HepG2 (cell line): ENCODE data around the gene HIPK4. TPM values are rescaled to one million over a fixed set of nuclear protein-coding genes. Genes with fewer than 3 reads are reported as not detected.

Experiments used
- FOXA1 ChIP-seq, 2 experiments: fragments of 450-650 bp in 1 of 2; sonication (generic) in 1 of 2; formaldehyde crosslinking in 1 of 2; IDR thresholded peaks; 2 replicates each; pipeline versions ENCODE4 v1.4.0 to v1.6.1; 2016 to 2020; ENCODE audit warnings: missing genetic modification reagents in 1 of 2
- FOXP4 ChIP-seq: sonication (generic); formaldehyde crosslinking; IDR thresholded peaks from 2 replicates; pipeline ENCODE4 v1.4.0; 2020; ENCODE audit warnings: missing genetic modification reagents
- IKZF1 ChIP-seq: fragments of 450-650 bp; IDR thresholded peaks from 2 replicates; pipeline ENCODE4 v1.7.1; 2016
- IKZF5 ChIP-seq: IDR thresholded peaks from 2 replicates; pipeline ENCODE4 v1.6.1; 2018; ENCODE audit warnings: missing genetic modification reagents, mild to moderate bottlenecking, missing compliant biosample characterization
- MED8 ChIP-seq: sonication (generic); formaldehyde crosslinking; IDR thresholded peaks from 2 replicates; pipeline ENCODE4 v1.8.1; 2023; ENCODE audit warnings: mild to moderate bottlenecking, missing genetic modification reagents; ENCODE audit not compliant: insufficient replicate concordance
- PCBP1 ChIP-seq: fragments of 200-400 bp; formaldehyde crosslinking; IDR thresholded peaks from 2 replicates; pipeline ENCODE4 v1.6.1; 2017; ENCODE audit warnings: mild to moderate bottlenecking, low read depth, low read length, borderline replicate concordance
- PITX1 ChIP-seq: sonication (generic); formaldehyde crosslinking; IDR thresholded peaks from 2 replicates; pipeline ENCODE4 v1.5.1; 2020; ENCODE audit warnings: mild to moderate bottlenecking, missing genetic modification reagents
- PRDM10 ChIP-seq: sonication (generic); formaldehyde crosslinking; IDR thresholded peaks from 2 replicates; pipeline ENCODE4 v1.4.0; 2020; ENCODE audit warnings: low read depth, missing genetic modification reagents
- RBM22 ChIP-seq: fragments of 200-400 bp; formaldehyde crosslinking; optimal IDR thresholded peaks from 2 replicates; pipeline ENCODE3; 2017; ENCODE audit warnings: mild to moderate bottlenecking, low read length, moderate library complexity
- RFXAP ChIP-seq: sonication (generic); formaldehyde crosslinking; IDR thresholded peaks from 2 replicates; pipeline ENCODE4 v1.4.0; 2020; ENCODE audit warnings: missing genetic modification reagents, borderline replicate concordance
- RORA ChIP-seq: sonication (generic); formaldehyde crosslinking; IDR thresholded peaks from 2 replicates; pipeline ENCODE4 v1.5.0; 2020; ENCODE audit warnings: mild to moderate bottlenecking, missing genetic modification reagents, moderate library complexity
- XRCC5 ChIP-seq: fragments of 200-400 bp; formaldehyde crosslinking; optimal IDR thresholded peaks from 2 replicates; pipeline ENCODE3; 2017; ENCODE audit warnings: mild to moderate bottlenecking, low read length
- YY1 ChIP-seq: IDR thresholded peaks from 2 replicates; pipeline ENCODE4 v1.6.1; 2011; ENCODE audit warnings: low read length, low read depth, moderate library complexity, mild to moderate bottlenecking; ENCODE audit not compliant: insufficient read depth, insufficient replicate concordance
- ZBTB2 ChIP-seq: sonication (generic); formaldehyde crosslinking; IDR thresholded peaks from 2 replicates; pipeline ENCODE4 v1.8.0; 2022; ENCODE audit warnings: low read depth, missing genetic modification reagents
- ZBTB33 ChIP-seq: sonication (generic); formaldehyde crosslinking; IDR thresholded peaks from 2 replicates; pipeline ENCODE4 v1.4.0; 2020; ENCODE audit warnings: missing genetic modification reagents
- ZNF30 ChIP-seq: sonication (generic); formaldehyde crosslinking; IDR thresholded peaks from 2 replicates; pipeline ENCODE4 v1.5.0; 2020; ENCODE audit warnings: mild to moderate bottlenecking, missing genetic modification reagents
- polyA plus RNA-seq, 8 experiments: library from polyadenylated mRNA; depleted of rRNA in 3 of 8; stranded (reverse) in 7 of 8; unstranded in 1 of 8; fragments of >200 nt; fragmentation: Illumina TruSeq in 4 of 8; extraction: Trizol in 4 of 8; gene quantifications; 2 replicates each; pipeline versions ENCODE4 v1.2.1 to v1.2.3, GENCODE V29; 2011 to 2016; ENCODE audit warnings: low read depth in 4 of 8, missing spikeins in 1 of 8, mixed read lengths in 1 of 8; ENCODE audit not compliant: insufficient read depth in 1 of 8
- total RNA-seq, 5 experiments: library from RNA; depleted of rRNA; stranded (reverse); fragments of >200 nt; fragmentation: Illumina TruSeq; extraction: Trizol; gene quantifications; 2 replicates each; pipeline ENCODE4 v1.2.3, GENCODE V29; 2016; ENCODE audit warnings: low read depth in 1 of 5

Gene HIPK4
- total and polyA plus RNA-seq, 2 of the 13 experiments (the other 11 are each of a cell fraction or from before 2014, with no cell fraction given) = 0.03 TPM; not detected in 1

- TF ChIP-seq PRDM10 (CRISPR knock-in tag) (no peak; the same call in 1 of the 2 replicates), PCBP1 (peak; percentile 92; the same call in 1 of the 2 replicates), YY1 (peak; percentile 55), XRCC5 (no peak), PITX1 (peak; percentile 42), RFXAP (CRISPR knock-in tag) (peak; percentile 52; the same call in 1 of the 2 replicates), FOXA1 (IDR thresholded peaks at IDR 0.05) (no peak), FOXA1 (CRISPR knock-in tag; IDR thresholded peaks at IDR 0.05) (no peak), ZNF30 (no peak), RORA (CRISPR knock-in tag) (no peak), ZBTB2 (CRISPR knock-in tag) (0 out of 2 replicates have a peak, but pooled peaks have one; percentile 45), ZBTB33 (CRISPR knock-in tag) (peak; percentile 36; the same call in 1 of the 2 replicates), RBM22 (no peak), IKZF5 (CRISPR knock-in tag) (peak; percentile 76), FOXP4 (CRISPR knock-in tag) (peak; percentile 53; the same call in 1 of the 2 replicates), MED8 (peak; percentile 83), IKZF1 (no peak)
Measured at GRCh38 chr19:40420766-40421765, 31.1 kb upstream of the HIPK4 start (continued).
